ENCODE measurements around the gene HDHD2.
A peak's percentile ranks its signal among the peaks of the same experiment; 100 is the strongest.
"Not testable (repeated sequence)": the region's sequence is repeated elsewhere in the genome, so short reads cannot be mapped to it uniquely, and the experiment has no call there.

HDHD2 gene

GRCh38 chr18:47150029-47150823 is at the start of gene HDHD2:
TSS of gene HDHD2 (minus strand) at chr18:47150500. CDS start at chr18:47136439, 14,061 bp downstream.
- peak; percentile 88 for DNase-seq

- not testable (repeated sequence) for DNase-seq
Observed at GRCh38 chr18:47195961-47196360, 45.7 kb upstream of the HDHD2 start.

- peak; percentile 21 for DNase-seq
Observed at GRCh38 chr18:47191961-47192360, 41.7 kb upstream of the HDHD2 start.

- no peak for DNase-seq
Observed at GRCh38 chr18:47187721-47188120, 37.4 kb upstream of the HDHD2 start.

GRCh38 chr18:47184419-47185050 is 34.2 kb upstream of the HDHD2 start:
- peak; percentile 34 for DNase-seq

- not testable (repeated sequence) for DNase-seq
Observed at GRCh38 chr18:47182156-47182555, 31.9 kb upstream of the HDHD2 start.

- DNase-seq = no peak
Observed at GRCh38 chr18:47180765-47181164, 30.5 kb upstream of the HDHD2 start.

- DNase-seq = no peak
Observed at GRCh38 chr18:47179520-47179919, 29.2 kb upstream of the HDHD2 start.

GRCh38 chr18:47175898-47176575 is 25.7 kb upstream of the HDHD2 start, which contains the start of gene IER3IP1:
TSS of gene IER3IP1 (minus strand) at chr18:47176364. CDS start at chr18:47176277, 87 bp downstream.
- peak; percentile 91 for DNase-seq

- DNase-seq = no peak
Observed at GRCh38 chr18:47175283-47175897, 25.1 kb upstream of the HDHD2 start.

- DNase-seq = no peak
Observed at GRCh38 chr18:47174545-47175116, 24.3 kb upstream of the HDHD2 start.

GRCh38 chr18:47172476-47172875 is 22.2 kb upstream of the HDHD2 start:
- no peak for DNase-seq

- DNase-seq = no peak
Observed at GRCh38 chr18:47168913-47169312, 18.6 kb upstream of the HDHD2 start.

GRCh38 chr18:47168509-47168908 is 18.2 kb upstream of the HDHD2 start:
- peak; percentile 14 for DNase-seq

GRCh38 chr18:47166294-47166693 is 16.0 kb upstream of the HDHD2 start:
- no peak for DNase-seq

GRCh38 chr18:47163241-47163640 is 12.9 kb upstream of the HDHD2 start:
- DNase-seq = peak; percentile 56

- no peak for DNase-seq
Observed at GRCh38 chr18:47160256-47160655, 10.0 kb upstream of the HDHD2 start.

- not testable (repeated sequence) for DNase-seq
Observed at GRCh38 chr18:47158404-47158803, 8.1 kb upstream of the HDHD2 start.

GRCh38 chr18:47151439-47151838 is 1.1 kb upstream of the HDHD2 start:
- DNase-seq = no peak

GRCh38 chr18:47150824-47151366 is 595 bp upstream of the HDHD2 start:
- DNase-seq = no peak

GRCh38 chr18:47149457-47150028 is 757 bp downstream of the HDHD2 start:
- DNase-seq = no peak

GRCh38 chr18:47146206-47146605 is 4.1 kb downstream of the HDHD2 start:
- DNase-seq = no peak

Measured in activated CD4-positive, alpha-beta T cell treated with anti-CD3 and anti-CD28 coated beads, Interleukin-10, Interleukin-2, amounts not matched to agents 100 ng/mL and 50 ng/mL, durations not matched to agents 16 hours and 8 hours (primary cell).